Amniotic epithelial cell (primary cell): ENCODE measurements around the gene NCOR1.

Experiments
- DNase-seq: peaks from one replicate; pipeline ENCODE4 v3.0.0-alpha.2; 2010; ENCODE audit warnings: low read depth

The NCOR1 gene

GRCh38 chr17:16027708-16028584, 187.4 kb downstream of the NCOR1 start:
- DNase-seq = peak; percentile 94

- DNase-seq = no peak
Observed at GRCh38 chr17:16026895-16027294, 188.4 kb downstream of the NCOR1 start.

- no peak for DNase-seq
Observed at GRCh38 chr17:16025202-16025601, 190.1 kb downstream of the NCOR1 start.

GRCh38 chr17:16023881-16024280, 191.5 kb downstream of the NCOR1 start:
- no peak for DNase-seq

GRCh38 chr17:16019347-16019746, 196.0 kb downstream of the NCOR1 start:
- no peak for DNase-seq

GRCh38 chr17:16013943-16014407, 201.4 kb downstream of the NCOR1 start:
- DNase-seq = peak; percentile 77

- DNase-seq = no peak
Observed at GRCh38 chr17:16007439-16007838, 207.9 kb downstream of the NCOR1 start.

- no peak for DNase-seq
Observed at GRCh38 chr17:16005636-16006035, 209.7 kb downstream of the NCOR1 start.

GRCh38 chr17:16003841-16004240, 211.5 kb downstream of the NCOR1 start:
- no peak for DNase-seq

- DNase-seq = no peak
Observed at GRCh38 chr17:16002708-16003260, 212.6 kb downstream of the NCOR1 start.

- DNase-seq = no peak
Observed at GRCh38 chr17:16001226-16001897, 214.0 kb downstream of the NCOR1 start.

GRCh38 chr17:15999974-16000827, 215.1 kb downstream of the NCOR1 start:
- DNase-seq = peak; percentile 25

GRCh38 chr17:15999141-15999973, 216.0 kb downstream of the NCOR1 start, which contains the start of the genes TTC19 and ZSWIM7:
TSS of gene TTC19 (plus strand) at chr17:15999824. CDS start at chr17:15999849, 25 bp downstream.
TSS of gene ZSWIM7 (minus strand) at chr17:15999704. CDS start at chr17:15999594, 110 bp downstream.
- DNase-seq = peak; percentile 94

- DNase-seq = no peak
Observed at GRCh38 chr17:15998031-15998562, 217.2 kb downstream of the NCOR1 start.

- DNase-seq = no peak
Observed at GRCh38 chr17:15996322-15996721, 219.0 kb downstream of the NCOR1 start.

- DNase-seq = peak; percentile 86
Observed at GRCh38 chr17:15981646-15982580, 233.4 kb downstream of the NCOR1 start.

- peak; percentile 44 for DNase-seq
Observed at GRCh38 chr17:15981208-15981607, 234.1 kb downstream of the NCOR1 start.
